Tongue (tissue), 3 donors: ENCODE measurements around the gene IL36RN. TPM values are rescaled to one million over a fixed set of nuclear protein-coding genes. Genes with fewer than 3 reads are reported as not detected.

Experiments used
- DNase-seq: peaks from one replicate; pipeline ENCODE4 v3.0.0-alpha.2; 2015
- small RNA-seq: library from RNA; depleted of rRNA; stranded (forward); fragments of <200 nt; gene quantifications from one replicate; pipeline ENCODE3, GENCODE V24; 2014; ENCODE audit warnings: low replicate concordance
- total RNA-seq: library from RNA; depleted of rRNA; stranded (reverse); fragments of >200 nt; gene quantifications from one replicate; pipeline ENCODE4 v1.2.3, GENCODE V29; 2014

IL36RN gene
- total RNA-seq, 1 donor from 2014 or later: 5.6 TPM

GRCh38 chr2:113102133-113102532 lies 43.1 kb downstream of the IL36RN start:
- no peak for DNase-seq

- no peak for DNase-seq
Observed at GRCh38 chr2:113103277-113103676, 44.3 kb downstream of the IL36RN start.

GRCh38 chr2:113104054-113104611 lies 45.1 kb downstream of the IL36RN start:
- no peak for DNase-seq

- DNase-seq: no peak
Observed at GRCh38 chr2:113105047-113105785, 46.2 kb downstream of the IL36RN start.

GRCh38 chr2:113111121-113111520 lies 52.1 kb downstream of the IL36RN start:
- DNase-seq: no peak

GRCh38 chr2:113111823-113112287 lies 52.9 kb downstream of the IL36RN start:
- DNase-seq: no peak

GRCh38 chr2:113112441-113112840 lies 53.4 kb downstream of the IL36RN start:
- no peak for DNase-seq

- DNase-seq: no peak
Observed at GRCh38 chr2:113112871-113113270, 53.9 kb downstream of the IL36RN start.

GRCh38 chr2:113113807-113114206 lies 54.8 kb downstream of the IL36RN start:
- peak; percentile 57 for DNase-seq

Small RNA genes lying within 50 kb of the gene (small RNA-seq; reads per million reads assigned to genes)
- not detected for gene RNU6-1180P

Other genes with a start within 250 kb of the IL36RN start
- 0.21 TPM for gene IL1B, start 222.4 kb upstream of the IL36RN start, total RNA-seq
- gene IL37, start 148.0 kb upstream of the IL36RN start, total RNA-seq: not detected
- not detected for gene IL36G, start 81.2 kb upstream of the IL36RN start, total RNA-seq
- gene IL36A, start 53.7 kb upstream of the IL36RN start, total RNA-seq: 0.72 TPM
- gene IL36B, start 6.3 kb upstream of the IL36RN start, total RNA-seq: not detected
- not detected for gene IL1F10, start 8.8 kb downstream of the IL36RN start, total RNA-seq
- 44.7 TPM for gene IL1RN, start 68.4 kb downstream of the IL36RN start, total RNA-seq
- gene PSD4, start 114.8 kb downstream of the IL36RN start, total RNA-seq: 16.4 TPM
- not detected for gene PAX8, start 219.7 kb downstream of the IL36RN start, total RNA-seq